Measurements from ENCODE around the gene TIMM10B. TPM values are rescaled to one million over a fixed set of nuclear protein-coding genes. Genes with fewer than 3 reads are reported as not detected.

Gene TIMM10B
- total and polyA plus RNA-seq, 9 of the 15 experiments (the other 6 are each of a cell fraction or from before 2014, with no cell fraction given), result 43.2 to 163 (median 57.0) TPM

- TF ChIP-seq THRA (IDR thresholded peaks at IDR 0.05) (no peak), ETS2 (tag; IDR thresholded peaks at IDR 0.05; ENCODE audit: borderline replicate concordance, poor library complexity, severe bottlenecking) (no peak), JUN (IDR thresholded peaks at IDR 0.05; ENCODE audit: borderline replicate concordance, low read depth, low read length) (no peak), JUN (CRISPR knock-in tag; IDR thresholded peaks at IDR 0.05; ENCODE audit: borderline replicate concordance) (no peak), STAT5B (CRISPR knock-in tag; IDR thresholded peaks at IDR 0.05) (no peak), BCL6 (CRISPR knock-in tag; IDR thresholded peaks at IDR 0.05) (no peak), MTF1 (CRISPR knock-in tag; IDR thresholded peaks at IDR 0.05; ENCODE audit: borderline replicate concordance) (no peak), ZNF354B (CRISPR knock-in tag; IDR thresholded peaks at IDR 0.05) (no peak), CREM (IDR thresholded peaks at IDR 0.05; ENCODE audit: low read depth) (0 out of 2 replicates have a peak, but pooled peaks have one; percentile 11), ZNF436 (CRISPR knock-in tag; IDR thresholded peaks at IDR 0.05) (no peak), SAP30 (IDR thresholded peaks at IDR 0.05; ENCODE audit: borderline replicate concordance, insufficient read depth, low read depth, low read length, poor library complexity, severe bottlenecking) (no peak), GABPA (tag; conservative IDR thresholded peaks at IDR 0.05; ENCODE audit: low read depth) (no peak), ZBTB8A (IDR thresholded peaks at IDR 0.05; ENCODE audit: partially characterized antibody) (no peak), HDGF (IDR thresholded peaks at IDR 0.05) (no peak), ZNF280B (CRISPR knock-in tag; IDR thresholded peaks at IDR 0.05) (no peak), DDX20 (tag; IDR thresholded peaks at IDR 0.05; ENCODE audit: low read depth) (no peak), ZNF592 (IDR thresholded peaks at IDR 0.05) (0 out of 2 replicates have a peak, but pooled peaks have one; percentile 8), SPI1 (IDR thresholded peaks at IDR 0.05; ENCODE audit: borderline replicate concordance, low read depth, low read length) (no peak), ZNF589 (CRISPR knock-in tag; IDR thresholded peaks at IDR 0.05; ENCODE audit: low read depth) (no peak), TCF7 (IDR thresholded peaks at IDR 0.05; ENCODE audit: borderline replicate concordance) (no peak), ZNF253 (CRISPR knock-in tag; conservative IDR thresholded peaks at IDR 0.05) (no peak), ZNF316 (IDR thresholded peaks at IDR 0.05) (no peak)
These were observed 7.6 kb upstream of the TIMM10B start, which contains the start of gene TRIM3 (continued) for GRCh38 chr11:6473451-6474412.
